ENCODE results near the gene RTP3. TPM values are rescaled to one million over a fixed set of nuclear protein-coding genes. Genes with fewer than 3 reads are reported as not detected.

The RTP3 gene
- total and polyA plus RNA-seq, 2 of the 4 experiments (the other 2 are of a cell fraction) = 0.18 to 0.26 TPM

GRCh38 chr3:46463120-46463867 lies 34.5 kb upstream of the RTP3 start:
- WGBS, 2 experiments (ENCODE audit: extremely low coverage in 2 of 2, insufficient read length in 1 of 2) = no CpG with 5 or more reads among the region's 6 CpGs
- Histone ChIP-seq H3K79me1 (ENCODE audit: low read depth in 1 of 2, low read length in 2 of 2) (no peaks in the 10 kb centered on the region), H4K5ac (ENCODE audit: low read depth, low read length) (no peak overlapping the region), H4K8ac (ENCODE audit: low read depth in 2 of 2, low read length in 2 of 2) (no peak overlapping the region), H4K91ac (ENCODE audit: insufficient read depth, low read depth, low read length) (no peak overlapping the region), H3K9ac (ENCODE audit: low read depth, low read length) (no peak overlapping the region), H3K4me2 (ENCODE audit: low read depth, low read length) (no peak overlapping the region), H3K18ac (ENCODE audit: low read depth, low read length) (no peak overlapping the region), H3K4me1 (ENCODE audit: control insufficient read depth, insufficient read depth, low read length) (peaks cover 3% of the 10 kb centered on the region), H3K14ac (replicated peaks; ENCODE audit: low read depth, low read length) (no peak overlapping the region), H2BK120ac (ENCODE audit: low read depth, low read length) (no peak overlapping the region), H2BK15ac (ENCODE audit: low read depth, low read length) (no peak overlapping the region), H2BK5ac (ENCODE audit: low read depth, low read length, poor library complexity, severe bottlenecking) (no peak overlapping the region), H3K56ac (ENCODE audit: extremely low read depth, insufficient read depth, low read length) (no peak overlapping the region), H2AK9ac (replicated peaks; ENCODE audit: low read depth, low read length, poor library complexity) (peak overlapping the region; percentile 15), H3K4me3 (ENCODE audit: insufficient read depth, low read depth, low read length) (no peak overlapping the region), H3K27me3 (ENCODE audit: control insufficient read depth, insufficient read depth, low read length) (peaks cover 56% of the 10 kb centered on the region), H3K23ac (ENCODE audit: low read depth, low read length) (no peak overlapping the region), H3K9me1 (ENCODE audit: insufficient read depth, low read length) (no peaks in the 10 kb centered on the region; the same call in 1 of the 2 replicates), H3K9me3 (ENCODE audit: control insufficient read depth, insufficient read depth, low read length) (0 out of 2 replicates have a peak, but pooled peaks cover 2% of the 10 kb centered on the region), H2BK20ac (ENCODE audit: low read depth, low read length) (no peak overlapping the region), H3K36me3 (ENCODE audit: control insufficient read depth, insufficient read depth, low read length) (no peaks in the 10 kb centered on the region), H3K27ac (ENCODE audit: insufficient read depth, low read length) (no peak overlapping the region), H4K20me1 (ENCODE audit: insufficient read depth, low read length) (no peaks in the 10 kb centered on the region; the same call in 1 of the 2 replicates), H2AK5ac (ENCODE audit: low read depth, low read length) (no peak overlapping the region), H3K4ac (ENCODE audit: low read depth, low read length) (no peak overlapping the region), H2AFZ (replicated peaks; ENCODE audit: low read length, poor library complexity) (no peak overlapping the region)
- intact Hi-C loops (cut with micrococcal nuclease) (no loop called here), dilution Hi-C loops (cut with HindIII; ENCODE audit: low sequenced_read_pairs, unreplicated experiment) (no loop called here), in situ Hi-C loops (cut with MboI; ENCODE audit: low sequenced_read_pairs) (no loop called here)
- ChIA-PET CTCF (no interaction called here), POLR2A (ENCODE audit: unreplicated experiment) (no interaction called here)
- no TSS peak for BruUV-seq (replicated peaks)
- TF ChIP-seq CTCF (conservative IDR thresholded peaks at IDR 0.05; ENCODE audit: low read depth, low read length) (no peak), RFX5 (IDR thresholded peaks at IDR 0.05; ENCODE audit: low read depth, low read length) (no peak), NFE2L2 (IDR thresholded peaks at IDR 0.05; ENCODE audit: low read depth, low read length) (no peak), ELK1 (IDR thresholded peaks at IDR 0.05; ENCODE audit: borderline replicate concordance, low read depth, low read length) (no peak), USF2 (IDR thresholded peaks at IDR 0.05; ENCODE audit: low read depth, low read length) (no peak), POLR2A (IDR thresholded peaks at IDR 0.05; ENCODE audit: low read depth, low read length) (no peak), MXI1 (IDR thresholded peaks at IDR 0.05; ENCODE audit: borderline replicate concordance, low read depth, low read length) (no peak), RCOR1 (IDR thresholded peaks at IDR 0.05; ENCODE audit: insufficient replicate concordance, low read length) (no peak), CEBPB (IDR thresholded peaks at IDR 0.05; ENCODE audit: low read depth, low read length) (no peak), MAFK (IDR thresholded peaks at IDR 0.05; ENCODE audit: low read depth, low read length) (no peak), RAD21 (IDR thresholded peaks at IDR 0.05; ENCODE audit: low read length) (no peak), CHD1 (IDR thresholded peaks at IDR 0.05; ENCODE audit: low read depth, low read length) (no peak), BHLHE40 (IDR thresholded peaks at IDR 0.05; ENCODE audit: low read depth, low read length) (no peak), FOS (IDR thresholded peaks at IDR 0.05; ENCODE audit: low read depth, low read length) (no peak), MAZ (IDR thresholded peaks at IDR 0.05; ENCODE audit: borderline replicate concordance, low read depth, low read length) (no peak)
- ATAC-seq (ENCODE audit: low read depth) (no peak), DNase-seq (no peak)

Measured in IMR-90 (cell line).